GM18526 (cell line): ENCODE data around the gene AUTS2.

ENCODE experiments used
- POLR2A ChIP-seq: IDR thresholded peaks from 3 replicates; pipeline ENCODE4 v1.6.1; 2011; ENCODE audit not compliant: insufficient read length; ENCODE audit errors: extremely low read depth

The AUTS2 gene

DNA sequence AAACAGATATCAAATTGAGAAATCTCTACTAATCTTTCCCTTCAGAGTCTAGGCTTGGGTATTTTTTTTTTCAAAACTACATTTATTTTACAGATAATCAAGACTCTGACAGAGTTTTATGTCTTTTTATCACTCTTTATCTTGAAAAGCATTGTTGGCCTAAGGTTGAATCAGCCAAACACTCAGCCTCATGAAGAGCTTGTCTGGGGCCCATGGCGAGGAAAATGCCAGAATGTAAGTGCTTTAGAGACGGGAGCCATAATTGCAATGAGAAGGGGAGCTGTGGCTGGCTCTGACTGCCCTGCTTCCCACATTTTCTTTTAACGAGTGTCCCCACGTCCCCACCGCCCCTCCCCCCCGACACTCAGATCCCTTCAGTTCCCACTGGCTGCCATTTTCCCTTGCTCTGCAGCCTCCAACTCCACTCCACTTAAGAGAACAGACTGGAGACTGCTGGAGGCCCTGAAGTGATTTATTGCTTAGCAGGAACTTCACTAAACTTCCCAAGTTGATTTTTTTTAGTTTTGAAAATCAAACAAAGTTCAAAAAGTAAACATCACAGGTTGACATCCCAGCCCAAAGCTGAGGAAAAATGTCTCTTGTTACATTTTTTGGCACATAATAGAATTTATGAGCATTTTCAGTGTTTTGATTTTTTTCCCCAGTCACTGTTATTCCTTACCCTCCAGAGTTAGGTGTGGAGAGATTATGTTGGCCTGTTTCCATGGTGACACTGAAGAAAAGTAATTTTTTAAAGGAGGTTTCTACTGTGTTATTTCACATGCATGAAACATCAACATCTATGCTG is 896.2 kb downstream of the AUTS2 start:
- no peak for TF ChIP-seq POLR2A

DNA sequence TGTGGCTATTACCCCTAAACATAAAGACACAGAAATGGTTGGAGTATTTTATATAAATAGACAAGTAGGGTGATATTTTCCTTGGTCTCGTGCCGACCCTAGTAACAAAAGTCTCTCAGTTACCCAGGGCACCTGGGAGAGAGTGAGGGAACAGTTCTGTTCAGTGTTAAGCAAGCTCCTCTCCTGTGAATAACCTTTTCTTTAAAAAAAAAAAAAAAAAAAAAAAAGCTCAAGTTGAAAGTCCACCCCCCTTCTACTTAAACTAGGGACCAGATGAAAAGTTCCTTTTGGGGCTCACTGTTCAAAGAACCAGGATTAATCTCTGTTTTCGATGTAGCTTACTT is 896.7 kb downstream of the AUTS2 start:
- no peak for TF ChIP-seq POLR2A

DNA sequence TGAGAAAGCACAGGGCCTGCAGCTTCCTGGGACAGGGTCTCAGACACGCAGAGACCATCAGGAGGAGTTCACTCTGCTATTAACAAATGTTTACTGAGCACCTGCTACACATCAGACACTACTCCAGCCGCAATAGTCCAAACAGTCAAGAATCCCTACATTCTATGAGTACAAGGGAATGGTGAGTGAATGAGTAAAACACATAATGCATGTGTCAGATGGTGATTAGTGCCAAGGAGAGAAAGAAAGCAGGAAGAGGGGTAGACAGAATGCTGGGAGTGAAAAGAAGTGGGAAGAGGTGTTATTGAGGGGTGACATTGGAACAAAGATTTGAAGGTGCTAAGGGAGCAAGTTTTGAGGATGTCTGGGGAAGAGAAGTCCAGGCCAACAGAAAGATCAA is 899.5 kb downstream of the AUTS2 start:
- TF ChIP-seq POLR2A, result no peak

DNA sequence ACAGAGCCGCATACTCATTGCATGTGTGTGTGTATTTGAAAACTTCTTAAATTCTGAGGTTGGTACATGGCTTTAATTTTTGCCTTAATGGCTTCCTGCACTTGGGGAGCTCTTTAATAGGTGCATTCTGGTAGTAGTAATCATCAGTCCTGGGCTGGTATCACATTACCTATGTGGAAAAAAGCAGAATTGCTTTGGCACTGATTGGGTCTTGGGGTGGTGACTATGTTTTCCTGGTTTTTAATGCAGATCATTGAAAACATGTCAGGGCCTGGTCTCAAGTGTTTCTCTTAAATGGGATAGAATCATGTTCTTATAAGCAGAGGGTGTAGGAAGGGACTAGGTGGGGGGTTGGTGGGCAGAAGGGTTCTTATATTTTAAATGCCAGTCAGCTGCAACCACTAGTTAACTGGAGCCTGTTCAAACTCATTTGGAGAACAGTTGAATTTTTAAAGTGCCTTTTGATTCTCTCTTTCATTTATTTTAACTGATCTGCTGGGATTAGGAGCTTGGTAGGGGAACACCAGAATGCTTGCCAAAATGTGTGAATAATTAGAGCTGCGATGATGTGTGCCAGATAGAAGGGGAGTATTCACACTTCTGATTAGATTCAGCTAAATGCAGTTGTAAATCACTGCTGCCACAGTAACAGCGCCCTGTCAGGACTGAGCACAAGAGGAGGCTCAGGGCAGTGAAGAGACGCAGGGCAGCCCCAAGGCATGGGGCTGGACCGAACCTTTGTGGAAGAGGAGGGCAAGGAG is 900.1 kb downstream of the AUTS2 start:
- TF ChIP-seq POLR2A, result no peak

DNA sequence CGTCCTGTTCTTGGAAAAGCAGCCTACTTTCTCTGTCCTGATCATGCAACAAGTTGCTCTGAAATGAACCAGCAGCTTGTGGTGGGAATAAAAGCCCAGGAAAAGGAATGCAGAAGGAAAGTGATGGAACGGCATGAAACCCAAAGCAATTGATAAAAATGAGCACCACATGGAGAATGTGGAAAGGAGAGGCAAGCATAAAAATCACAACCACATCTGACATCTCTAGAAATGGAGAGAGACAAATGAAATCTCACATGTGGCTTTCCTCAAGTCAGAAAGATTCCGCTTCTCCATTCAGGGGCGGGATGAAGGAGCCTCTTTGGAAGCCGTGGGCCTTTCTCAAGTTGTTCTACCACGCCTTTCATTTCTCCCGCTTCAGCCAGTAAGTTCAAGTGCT is 902.0 kb downstream of the AUTS2 start:
- TF ChIP-seq POLR2A, result no peak

DNA sequence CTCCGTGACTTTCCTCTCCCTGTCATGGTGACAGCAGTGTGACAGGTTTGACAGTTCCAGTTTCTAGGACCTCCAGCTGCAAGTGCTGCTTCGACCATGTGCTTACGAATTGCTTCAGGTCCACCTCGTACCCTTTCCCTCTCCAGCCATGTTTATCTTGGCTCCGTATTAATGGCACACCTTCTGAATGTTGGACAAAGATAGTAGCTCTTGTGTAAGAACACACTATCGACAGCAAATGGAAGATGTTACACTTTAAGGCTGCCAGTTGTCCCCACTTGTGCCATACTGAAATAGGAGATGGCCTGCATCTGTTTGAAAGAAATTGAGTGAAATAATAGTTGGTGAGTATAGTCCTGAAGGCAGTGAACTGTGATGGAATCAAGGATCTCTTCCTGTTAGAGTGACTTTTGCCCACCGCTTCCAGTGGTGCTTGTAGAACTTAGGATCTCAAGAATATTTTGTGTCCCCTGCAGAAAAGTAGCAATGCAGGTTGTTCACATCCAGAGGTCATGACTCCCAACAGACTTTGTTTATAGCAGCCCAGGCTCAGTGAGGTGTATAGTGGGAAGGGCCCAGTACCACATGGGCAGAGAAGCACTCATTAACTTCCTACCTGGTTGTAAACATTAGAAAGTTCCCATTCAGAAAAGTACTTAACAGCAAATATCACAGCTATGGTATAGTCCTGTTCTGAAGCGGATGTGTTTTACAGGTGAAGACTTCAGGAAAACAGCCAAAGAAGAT is 904.0 kb downstream of the AUTS2 start:
- TF ChIP-seq POLR2A, result no peak

DNA sequence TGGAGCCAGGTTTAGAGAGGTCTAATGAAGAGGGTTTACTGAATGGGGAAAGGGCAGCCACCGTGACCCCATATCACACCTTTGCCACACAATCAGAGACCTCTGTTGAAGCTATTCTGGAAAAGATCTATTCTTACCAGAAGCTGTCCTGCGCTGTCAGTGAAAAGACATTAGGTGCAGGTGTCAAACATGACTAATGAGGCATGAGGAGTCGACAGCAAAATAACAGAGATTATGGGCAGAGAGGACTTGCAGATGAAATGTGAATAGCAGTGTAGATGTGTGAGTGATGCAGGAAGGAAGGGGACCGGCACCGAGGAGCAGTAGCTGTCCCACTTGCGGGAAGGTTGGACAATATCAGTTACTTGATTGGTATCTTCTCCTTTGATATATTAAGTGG is 906.0 kb downstream of the AUTS2 start:
- TF ChIP-seq POLR2A, result no peak

DNA sequence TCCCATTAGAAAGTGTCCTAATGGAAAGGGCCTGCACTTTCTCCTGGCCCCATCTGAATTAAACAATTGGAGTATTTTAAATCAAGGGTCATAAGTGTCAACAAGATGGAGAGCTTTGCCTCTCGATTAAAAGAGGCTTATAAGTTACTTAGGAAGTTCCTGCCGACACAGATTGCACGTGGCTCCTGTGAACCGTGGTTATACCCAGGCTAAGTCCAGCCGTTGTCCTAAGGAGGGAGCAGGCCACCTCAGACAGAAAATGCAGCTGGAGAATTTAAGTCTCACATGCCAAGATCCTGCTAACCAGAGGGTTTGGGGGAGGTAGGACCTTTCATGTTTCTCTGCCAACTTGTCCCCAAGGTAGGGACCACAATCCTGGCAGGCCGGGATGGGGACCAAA is 907.2 kb downstream of the AUTS2 start:
- TF ChIP-seq POLR2A, result no peak

DNA sequence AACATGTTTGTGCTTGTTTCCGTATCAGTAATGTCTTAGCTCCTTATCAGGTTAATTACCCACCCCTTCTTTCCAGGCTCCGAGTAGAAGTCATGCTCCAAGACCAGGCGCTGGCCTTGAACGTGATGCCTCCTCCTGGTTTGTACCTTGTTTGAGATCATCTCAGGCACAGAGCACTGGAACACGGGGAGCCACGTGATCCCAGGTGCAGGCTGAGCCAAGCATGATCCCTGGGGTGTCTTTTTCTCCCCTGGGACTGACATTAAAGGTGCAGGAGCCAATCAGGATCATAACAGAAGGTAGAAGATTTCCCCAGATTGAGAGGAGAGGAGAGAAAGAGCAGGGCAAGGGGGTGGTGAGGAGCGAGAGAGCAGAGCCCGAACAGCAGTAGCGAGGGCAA is 907.6 kb downstream of the AUTS2 start:
- TF ChIP-seq POLR2A, result no peak

DNA sequence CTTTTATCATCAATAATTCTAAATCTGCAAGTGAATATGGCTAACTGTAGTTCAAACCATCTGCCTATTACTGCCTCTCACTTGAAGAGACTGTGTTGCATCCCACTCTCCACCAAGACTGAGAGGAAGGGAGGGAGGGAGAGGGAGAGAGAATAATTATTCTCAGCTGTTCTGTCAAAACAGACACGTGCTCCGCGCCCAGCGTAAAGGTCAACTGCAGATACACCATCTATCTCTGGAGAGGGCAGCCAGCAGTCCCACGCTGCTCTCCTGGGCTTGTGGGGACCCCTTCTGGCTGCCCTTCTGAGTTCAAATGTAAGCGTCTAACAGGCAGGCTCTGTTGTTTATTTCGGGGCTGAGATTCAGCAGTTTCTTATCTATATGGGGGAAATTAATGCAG is 908.2 kb downstream of the AUTS2 start:
- no peak for TF ChIP-seq POLR2A

DNA sequence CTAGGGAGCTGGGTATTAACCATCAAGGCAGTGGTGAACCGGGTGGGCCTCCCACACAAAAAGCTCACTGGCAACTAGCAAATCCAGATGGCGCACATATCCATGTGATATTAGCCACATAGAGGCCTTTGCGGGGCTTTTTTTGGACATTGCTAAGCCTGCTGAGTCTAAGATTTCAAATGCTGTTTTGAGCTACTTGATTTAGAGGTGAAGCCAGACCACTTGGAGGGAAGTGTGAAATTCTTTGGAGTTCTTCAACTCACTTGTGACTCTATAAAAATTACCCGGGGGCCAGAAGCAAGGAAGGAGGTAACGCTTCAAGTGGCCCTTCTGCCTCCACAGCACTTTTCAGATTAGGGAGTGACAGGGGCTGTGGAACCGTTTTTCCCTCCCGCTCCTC is 913.9 kb downstream of the AUTS2 start:
- no peak for TF ChIP-seq POLR2A

DNA sequence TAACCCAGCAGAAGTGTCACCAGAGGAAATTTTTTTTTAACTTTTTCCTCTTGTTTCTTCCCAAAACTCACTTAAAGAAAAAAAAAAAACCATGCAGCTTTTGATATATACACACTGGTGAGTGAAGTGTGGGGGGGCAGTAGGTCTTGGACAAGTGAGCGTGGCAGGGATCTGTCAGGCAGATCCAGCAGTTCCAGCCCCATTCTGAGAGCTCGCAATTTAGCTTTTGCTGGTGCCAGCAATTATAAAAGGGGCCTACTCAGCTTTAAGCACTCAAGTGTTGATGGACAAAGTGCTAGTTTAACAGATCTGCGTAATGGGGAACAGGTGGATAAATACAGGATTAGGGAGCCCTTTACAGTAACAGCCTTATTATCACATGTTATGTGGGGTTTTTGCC is 914.5 kb downstream of the AUTS2 start:
- TF ChIP-seq POLR2A, result no peak

DNA sequence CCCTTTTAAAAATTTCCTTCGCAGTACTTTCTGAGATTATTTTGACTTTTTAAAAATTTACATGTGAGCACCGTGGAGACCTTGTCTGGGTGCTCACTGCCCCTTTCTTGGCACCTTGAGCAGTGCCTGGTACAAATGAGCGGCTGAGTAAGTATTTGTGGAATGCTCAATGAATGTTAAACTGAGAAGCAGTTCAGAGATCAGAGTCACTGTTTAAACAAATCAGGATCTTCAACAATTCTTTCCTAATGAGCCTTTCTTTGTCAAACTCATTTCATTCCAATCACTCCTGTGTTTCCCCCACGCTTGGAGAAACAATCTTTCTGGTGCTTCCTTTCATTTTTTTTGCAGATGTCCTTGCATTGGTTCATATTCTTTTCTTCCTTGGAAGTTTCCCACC is 922.3 kb downstream of the AUTS2 start:
- TF ChIP-seq POLR2A, result no peak

DNA sequence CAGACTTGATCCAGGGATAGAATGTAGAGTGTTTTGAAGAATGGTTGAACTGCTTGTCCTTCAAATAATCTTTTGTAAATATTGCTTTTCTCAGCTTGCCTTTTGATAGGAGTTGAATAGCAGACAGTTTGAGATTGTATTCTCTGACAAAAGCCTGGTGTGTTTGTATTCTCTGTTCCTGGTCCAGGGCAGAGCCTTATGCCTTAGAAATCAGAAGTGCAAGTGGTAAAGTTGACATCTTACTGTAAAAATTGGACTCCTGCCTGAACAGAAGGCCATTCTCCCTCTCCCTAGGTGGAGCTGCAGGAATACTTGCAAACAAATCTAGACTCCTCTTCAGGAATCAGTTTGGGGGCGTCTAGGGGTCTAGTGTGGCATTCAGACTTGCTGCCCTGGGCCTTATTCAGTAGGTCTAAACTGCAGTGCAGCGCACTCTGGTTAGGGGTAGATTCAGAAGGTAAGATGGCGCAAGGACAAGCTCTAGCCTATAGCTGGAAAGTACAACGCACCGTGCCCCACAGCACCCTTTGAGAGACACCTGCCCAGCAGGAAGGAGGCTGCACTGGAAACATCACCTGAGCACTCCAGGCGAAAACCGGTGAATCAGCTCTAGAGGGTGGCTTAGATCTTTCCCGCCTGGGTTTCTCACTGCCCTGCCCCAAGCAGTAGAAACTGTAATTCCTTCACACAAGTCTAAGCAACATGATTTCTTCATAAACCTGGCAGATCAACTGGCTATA is 925.1 kb downstream of the AUTS2 start:
- TF ChIP-seq POLR2A, result no peak

DNA sequence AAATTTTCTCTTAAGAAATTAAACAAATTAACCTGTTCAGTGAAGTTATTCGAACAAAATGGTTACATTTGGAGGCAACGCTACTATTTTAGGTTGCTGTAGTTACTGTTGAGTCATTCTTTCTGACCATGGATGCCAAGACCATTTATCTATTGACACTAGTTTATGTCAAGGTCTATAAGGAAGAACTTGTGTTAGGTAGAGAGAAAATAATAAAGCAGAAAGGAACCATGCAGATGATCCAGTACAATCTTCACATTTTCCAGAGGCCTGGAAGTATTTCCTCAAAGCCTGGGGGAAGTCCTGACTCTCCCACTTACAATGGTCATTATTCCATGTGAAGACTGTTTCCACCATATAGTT is 925.7 kb downstream of the AUTS2 start:
- no peak for TF ChIP-seq POLR2A
